GM18519 (cell line): ENCODE measurements around the gene DOC2A.
"Not testable (repeated sequence)": the region's sequence is repeated elsewhere in the genome, so short reads cannot be mapped to it uniquely, and the experiment has no call there.

Source experiments
- ATAC-seq: cut with Tn5 transposase; IDR thresholded peaks from one replicate; pipeline ENCODE4 v1.9.1; 2021; ENCODE audit warnings: mild to moderate bottlenecking, moderate library complexity; ENCODE audit not compliant: unreplicated experiment, low FRiP score

The DOC2A gene

GRCh38 chr16:30027588-30028437, 17.0 kb upstream of the DOC2A start:
- ATAC-seq: no peak

- ATAC-seq: no peak
These were observed 15.6 kb upstream of the DOC2A start for GRCh38 chr16:30026449-30026848.

GRCh38 chr16:30025574-30025973, 14.7 kb upstream of the DOC2A start:
- ATAC-seq: no peak

GRCh38 chr16:30025156-30025555, 14.3 kb upstream of the DOC2A start:
- ATAC-seq: no peak

- no peak for ATAC-seq
These were observed 13.6 kb upstream of the DOC2A start for GRCh38 chr16:30024451-30024850.

GRCh38 chr16:30023586-30023985, 12.8 kb upstream of the DOC2A start:
- no peak for ATAC-seq

GRCh38 chr16:30022887-30023286, 12.1 kb upstream of the DOC2A start, which contains the start of gene C16orf92:
Gene C16orf92 (plus strand): TSS chr16:30023198. CDS start chr16:30023341, 143 bp downstream.
- ATAC-seq: no peak

- ATAC-seq: no peak
These were observed 7.9 kb upstream of the DOC2A start for GRCh38 chr16:30018731-30019158.

- ATAC-seq: not testable (repeated sequence)
These were observed 7.1 kb upstream of the DOC2A start for GRCh38 chr16:30017937-30018336.

GRCh38 chr16:30017277-30017656, 6.4 kb upstream of the DOC2A start:
- no peak for ATAC-seq

- ATAC-seq: no peak
These were observed 5.9 kb upstream of the DOC2A start for GRCh38 chr16:30016555-30017276.

GRCh38 chr16:30015450-30015849, 4.6 kb upstream of the DOC2A start:
- ATAC-seq: not testable (repeated sequence)

GRCh38 chr16:30012598-30012997, 1.8 kb upstream of the DOC2A start:
- ATAC-seq: not testable (repeated sequence)

GRCh38 chr16:30011714-30012504, 1.1 kb upstream of the DOC2A start:
- ATAC-seq: no peak

GRCh38 chr16:30009990-30010843, 610 bp downstream of the DOC2A start:
- no peak for ATAC-seq

- ATAC-seq: no peak
These were observed 1.6 kb downstream of the DOC2A start for GRCh38 chr16:30009085-30009862.

- no peak for ATAC-seq
These were observed 3.4 kb downstream of the DOC2A start for GRCh38 chr16:30007378-30007895.

GRCh38 chr16:30006659-30007377, 4.0 kb downstream of the DOC2A start:
- no peak for ATAC-seq
